Ovary (tissue), 9 donors: ENCODE measurements around the gene FREY1. TPM values are rescaled to one million over a fixed set of nuclear protein-coding genes. Genes with fewer than 3 reads are reported as not detected.
"Not testable (repeated sequence)": the region's sequence is repeated elsewhere in the genome, so short reads cannot be mapped to it uniquely, and the experiment has no call there.

Source experiments
- DNase-seq, 5 donors: peaks; one replicate each; pipeline ENCODE4 v3.0.0-alpha.2; 2019 to 2020
- H3K27ac ChIP-seq, 2 donors: fragments of 200-600 bp; one replicate each; pipeline versions ENCODE4 v1.5.1 to v1.8.0; 2019 to 2022
- H3K27me3 ChIP-seq: fragments of 200-600 bp; one replicate; pipeline ENCODE4 v1.8.0; 2022
- H3K36me3 ChIP-seq: fragments of 200-600 bp; sonication (generic); one replicate; pipeline ENCODE4 v1.5.1; 2019
- H3K4me1 ChIP-seq: one replicate; pipeline ENCODE4 v1.8.1; 2013; ENCODE audit warnings: mild to moderate bottlenecking, moderate library complexity; ENCODE audit not compliant: insufficient read depth
- H3K4me3 ChIP-seq: fragments of 200-600 bp; sonication (generic); one replicate; pipeline ENCODE4 v1.5.1; 2017
- H3K9me3 ChIP-seq, 2 donors: fragments of 200-600 bp in 1 of 2; sonication (generic) in 1 of 2; one replicate each; pipeline versions ENCODE4 v1.5.1 to v1.8.1; 2013 to 2019; ENCODE audit warnings: mild to moderate bottlenecking in 1 of 2, moderate library complexity in 1 of 2
- EP300 ChIP-seq: sonication (generic); formaldehyde crosslinking; IDR thresholded peaks from one replicate; pipeline ENCODE4 v1.6.1; 2017; ENCODE audit warnings: antibody characterized with exemption
- POLR2A ChIP-seq: fragments of 450-650 bp; IDR thresholded peaks from one replicate; pipeline ENCODE4 v1.6.1; 2017; ENCODE audit warnings: antibody characterized with exemption, mild to moderate bottlenecking, moderate library complexity
- WGBS, 3 donors: extraction: QIAGEN DNeasy Blood & Tissue Kit in 1 of 3; methylation state at CpG; one replicate each; pipeline versions ENCODE4 v1.1.5 to v1.1.7; 2013 to 2017; 5-methylcytosine and 5-hydroxymethylcytosine counted together
- intact Hi-C, 4 donors: fragments of 100-400 bp; cut with DNase I; formaldehyde crosslinking; loops; one replicate each; pipeline versions ENCODE4 v1.11.0 to v1.15.1; 2022 to 2023
- polyA plus RNA-seq, 2 donors: library from polyadenylated mRNA; stranded (reverse); fragments of 200-250 nt in 1 of 2; fragments of 350-450 nt in 1 of 2; fragmentation: Illumina TruSeq in 1 of 2; extraction: RNeasy Lipid Tissue Mini Kit (QIAGEN cat#74804) in 1 of 2; gene quantifications; one replicate each; pipeline ENCODE4 v1.2.3, GENCODE V29; 2013 to 2014
- total RNA-seq, 7 donors: library from RNA; depleted of rRNA in 2 of 7; stranded (reverse); fragments of >200 nt in 2 of 7; fragmentation: NEBNext Ultra II Directional in 3 of 7; extraction: Animal tissue kit (Norgen Biotek cat#: 25700) in 3 of 7; gene quantifications; one replicate each; pipeline versions ENCODE4 v1.1.0 to v1.2.4, GENCODE V29; 2016 to 2023
- TF ChIP-seq, protein P1 (sequence below), 3 donors: fragments of 450-650 bp in 2 of 3; fragments of 200-600 bp in 1 of 3; IDR thresholded peaks; one replicate each; pipeline versions ENCODE4 v1.5.1 to v1.8.0; 2016 to 2022; ENCODE audit warnings: antibody characterized with exemption in 3 of 3, mild to moderate bottlenecking in 1 of 3
- donor health status: DM: no; HTN: no; CAD: no; lungs with moderate emphysema.
- donor health status: DM: no; HTN: no; CAD: no.
- donor health status: Bipolar disorder and iron deficiency.
- donor health status: DM: yes; HTN: yes; CAD: no.
- donor health status: DM: no; HTN: no; CAD: no.
- donor health status: DM: yes; HTN: yes; CAD: no.

Gene FREY1
- total and polyA plus RNA-seq, 9 donors: 0.23 to 1.6 (median 0.66) TPM; not detected in 2

DNA sequence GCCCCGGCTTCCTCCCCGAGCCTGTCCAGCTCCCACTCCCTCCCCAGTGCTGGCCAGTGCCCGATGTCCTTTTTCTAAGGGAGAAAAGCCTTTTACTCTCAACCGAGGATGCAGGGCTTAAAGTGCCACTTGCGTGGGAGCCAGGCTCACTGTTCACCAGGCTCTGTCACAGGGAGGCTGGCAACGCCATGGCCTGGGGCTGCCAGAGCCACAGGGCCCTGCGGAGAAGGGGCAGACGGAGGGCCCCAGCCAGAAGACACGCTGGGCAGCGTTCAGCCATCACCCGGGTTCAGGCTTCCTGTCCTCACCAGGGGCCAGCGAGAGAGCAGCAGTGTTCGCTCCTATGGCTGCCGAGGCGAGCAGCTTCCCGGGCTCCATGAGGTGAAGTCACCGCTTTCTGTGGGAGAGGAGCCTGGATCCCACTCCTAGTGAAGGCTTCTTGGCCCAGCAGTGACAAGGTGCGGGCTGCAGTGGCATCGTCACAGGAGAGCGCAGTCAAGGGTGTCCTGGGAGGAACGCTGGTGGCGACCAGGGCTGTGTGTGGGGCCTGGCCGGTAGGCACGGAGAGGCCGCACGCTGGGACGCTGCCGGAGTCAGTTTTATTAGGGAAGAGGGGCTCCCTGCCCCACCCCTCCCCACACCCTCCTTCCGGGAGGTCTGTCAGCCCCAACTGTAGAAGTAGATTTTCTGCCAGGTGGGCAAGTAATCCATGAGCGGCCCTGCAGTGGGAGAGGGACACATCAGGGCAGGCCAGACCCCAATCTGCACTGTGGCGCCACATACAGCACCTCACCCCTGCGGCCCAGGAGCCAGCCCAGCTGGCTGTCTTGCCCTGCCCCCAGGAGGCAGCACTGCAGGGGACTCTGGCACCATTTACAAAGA, 2.8 kb upstream of the FREY1 start:
- Histone ChIP-seq H3K27ac (no peak overlapping the region), H3K27me3 (no peaks in the 10 kb centered on the region), H3K4me1 (no peaks in the 10 kb centered on the region), H3K36me3 (no peaks in the 10 kb centered on the region), H3K4me3 (no peak overlapping the region), H3K9me3 (no peaks in the 10 kb centered on the region)
- intact Hi-C loops: loop anchor here in 2 of 4 donors (5.0 kb wide), 2 partner anchors 58 to 243 kb away; partner anchors contain the start of gene CHST1 (in 1 of the 2)
- no peak for DNase-seq
- TF ChIP-seq, protein P1, sequence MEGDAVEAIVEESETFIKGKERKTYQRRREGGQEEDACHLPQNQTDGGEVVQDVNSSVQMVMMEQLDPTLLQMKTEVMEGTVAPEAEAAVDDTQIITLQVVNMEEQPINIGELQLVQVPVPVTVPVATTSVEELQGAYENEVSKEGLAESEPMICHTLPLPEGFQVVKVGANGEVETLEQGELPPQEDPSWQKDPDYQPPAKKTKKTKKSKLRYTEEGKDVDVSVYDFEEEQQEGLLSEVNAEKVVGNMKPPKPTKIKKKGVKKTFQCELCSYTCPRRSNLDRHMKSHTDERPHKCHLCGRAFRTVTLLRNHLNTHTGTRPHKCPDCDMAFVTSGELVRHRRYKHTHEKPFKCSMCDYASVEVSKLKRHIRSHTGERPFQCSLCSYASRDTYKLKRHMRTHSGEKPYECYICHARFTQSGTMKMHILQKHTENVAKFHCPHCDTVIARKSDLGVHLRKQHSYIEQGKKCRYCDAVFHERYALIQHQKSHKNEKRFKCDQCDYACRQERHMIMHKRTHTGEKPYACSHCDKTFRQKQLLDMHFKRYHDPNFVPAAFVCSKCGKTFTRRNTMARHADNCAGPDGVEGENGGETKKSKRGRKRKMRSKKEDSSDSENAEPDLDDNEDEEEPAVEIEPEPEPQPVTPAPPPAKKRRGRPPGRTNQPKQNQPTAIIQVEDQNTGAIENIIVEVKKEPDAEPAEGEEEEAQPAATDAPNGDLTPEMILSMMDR (IDR thresholded peaks at IDR 0.05): no peak
- TF ChIP-seq POLR2A: no peak
- no peak for TF ChIP-seq EP300
- 83 to 85% (median 84%) methylated on average over 30 to 32 of the region's 32 CpGs for WGBS, 3 donors

DNA sequence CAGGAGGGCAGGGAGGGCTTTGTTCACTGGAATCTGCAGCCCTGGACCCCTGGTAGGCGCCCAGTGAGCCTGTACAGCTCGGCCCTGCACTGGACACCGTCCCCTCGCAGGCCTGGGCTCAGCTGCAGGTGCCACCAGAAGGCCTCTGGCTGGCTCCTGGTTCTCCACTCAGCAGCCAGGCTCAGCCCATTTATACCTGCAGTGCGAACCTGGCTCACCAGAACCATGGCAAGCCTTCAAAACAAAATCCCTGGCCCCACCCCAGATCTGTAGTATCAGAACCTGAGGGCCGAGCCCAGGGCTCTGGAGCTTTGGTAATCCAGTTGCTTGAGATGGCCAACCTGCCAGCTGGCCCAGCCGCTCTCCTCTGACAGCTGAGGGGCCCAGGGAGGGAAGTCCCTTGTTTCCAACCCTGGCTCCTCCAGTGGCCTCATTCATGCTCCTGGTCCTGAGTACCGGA, 870 bp upstream of the FREY1 start:
- Histone ChIP-seq H3K36me3 (no peaks in the 10 kb centered on the region), H3K27ac (no peak overlapping the region), H3K27me3 (no peaks in the 10 kb centered on the region), H3K4me1 (no peaks in the 10 kb centered on the region), H3K9me3 (no peaks in the 10 kb centered on the region), H3K4me3 (no peak overlapping the region)
- no peak for DNase-seq
- TF ChIP-seq EP300 (no peak), POLR2A (no peak)
- TF ChIP-seq, protein P1 (IDR thresholded peaks at IDR 0.05): no peak
- 59 to 61% (median 60%) methylated on average over 8 of the region's 8 CpGs for WGBS, 3 donors
- intact Hi-C loops: no loop called here

DNA sequence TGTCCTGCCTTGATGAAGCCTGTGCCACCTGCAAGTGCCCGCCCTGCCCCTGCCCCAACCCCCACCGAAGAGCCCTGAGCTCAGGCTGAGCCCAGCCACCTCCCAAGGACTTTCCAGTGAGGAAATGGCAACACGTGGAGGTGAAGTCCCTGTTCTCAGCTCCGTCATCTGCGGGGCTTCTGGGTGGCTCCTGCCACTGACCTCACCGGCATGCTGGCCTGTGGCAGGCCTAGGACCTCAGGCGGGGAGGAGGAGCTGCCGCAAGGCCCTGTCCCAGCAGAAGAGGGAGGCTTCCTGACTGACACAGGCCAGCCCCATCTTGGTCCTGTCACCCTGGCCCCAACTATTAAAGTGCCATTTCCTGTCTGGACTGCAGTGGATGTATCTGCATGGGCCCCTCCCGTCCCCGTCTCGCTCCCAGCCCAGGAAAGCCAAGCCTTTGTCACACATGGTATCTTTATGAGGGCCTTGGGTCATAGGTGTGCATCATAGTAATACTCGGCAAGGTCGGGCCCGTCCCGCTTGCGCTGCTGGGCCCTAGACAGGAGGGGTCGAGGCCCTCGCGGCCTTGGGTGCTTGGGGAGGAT, 882 bp downstream of the FREY1 start:
- no peak for DNase-seq
- Histone ChIP-seq H3K9me3 (no peaks in the 10 kb centered on the region), H3K27ac (no peak overlapping the region), H3K27me3 (no peaks in the 10 kb centered on the region), H3K4me1 (no peaks in the 10 kb centered on the region), H3K4me3 (no peak overlapping the region), H3K36me3 (no peaks in the 10 kb centered on the region)
- WGBS, 3 donors: 72 to 84% (median 73%) methylated on average over 19 of the region's 19 CpGs
- intact Hi-C loops: no loop called here
- TF ChIP-seq, protein P1 (IDR thresholded peaks at IDR 0.05): no peak
- TF ChIP-seq EP300 (no peak), POLR2A (no peak)

DNA sequence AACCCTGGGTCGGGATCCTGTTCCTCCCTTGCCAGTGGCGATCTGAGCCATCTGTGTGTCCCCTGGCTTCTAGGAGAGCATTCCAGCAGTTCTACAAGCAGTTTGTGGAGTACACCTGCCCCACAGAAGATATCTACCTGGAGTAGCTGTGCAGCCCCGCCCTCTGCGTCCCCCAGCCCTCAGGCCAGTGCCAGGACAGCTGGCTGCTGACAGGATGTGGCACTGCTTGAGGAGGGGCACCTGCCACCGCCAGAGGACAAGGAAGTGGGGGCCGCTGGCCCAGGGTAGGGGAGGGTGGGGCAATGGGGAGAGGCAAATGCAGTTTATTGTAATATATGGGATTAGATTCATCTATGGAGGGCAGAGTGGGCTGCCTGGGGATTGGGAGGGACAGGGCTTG, 1.5 kb downstream of the FREY1 start:
- DNase-seq, H3K4me1 ChIP-seq, H3K9me3 ChIP-seq, H3K27me3 ChIP-seq, intact Hi-C loops, H3K36me3 ChIP-seq, H3K27ac ChIP-seq, H3K4me3 ChIP-seq: not testable (repeated sequence)
- WGBS, 3 donors: 79 to 98% (median 84%) methylated on average over 4 to 6 of the region's 6 CpGs

DNA sequence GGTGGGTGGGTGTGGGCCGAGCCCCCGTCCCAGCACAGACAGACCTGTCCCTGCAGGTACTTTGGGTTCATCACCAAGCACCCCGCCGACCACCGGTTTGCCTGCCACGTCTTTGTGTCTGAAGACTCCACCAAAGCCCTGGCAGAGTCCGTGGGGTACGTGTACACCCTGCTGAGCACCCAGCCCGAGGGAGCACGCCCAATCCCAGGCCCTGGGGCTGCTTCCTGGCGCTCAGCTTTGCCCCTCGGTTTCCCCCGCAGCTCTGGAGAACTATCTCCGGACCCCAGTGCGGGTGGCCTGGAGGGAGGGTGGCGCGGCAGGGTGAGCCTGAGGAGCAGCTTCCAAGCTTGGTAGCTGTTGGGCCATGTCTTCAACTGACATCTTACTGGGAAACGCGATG, 2.0 kb downstream of the FREY1 start:
- no peak for TF ChIP-seq EP300
- TF ChIP-seq POLR2A: no peak
- TF ChIP-seq, protein P1 (IDR thresholded peaks at IDR 0.05): no peak
- 88 to 93% (median 93%) methylated on average over 18 to 19 of the region's 19 CpGs for WGBS, 3 donors
- H3K4me1 ChIP-seq: peaks cover 2% of the 10 kb centered on the region
- H3K9me3 ChIP-seq: no peaks in the 10 kb centered on the region
- intact Hi-C loops: no loop called here
- no peaks in the 10 kb centered on the region for H3K27me3 ChIP-seq
- H3K4me3 ChIP-seq: no peak overlapping the region
- H3K36me3 ChIP-seq: no peaks in the 10 kb centered on the region
- DNase-seq: no peak
- H3K27ac ChIP-seq: no peak overlapping the region
